Activated effector memory CD4-positive, alpha-beta T cell treated with anti-CD3 and anti-CD28 coated beads, Interleukin-2, amount 50 U/mL, for 16 hours (primary cell): ENCODE data around the gene EML4.

Experiments
- DNase-seq: peaks from one replicate; pipeline ENCODE4 v3.0.0-alpha.2; 2020

The EML4 gene

GRCh38 chr2:42197792-42198191 is 28.6 kb downstream of the EML4 start:
- DNase-seq: no peak

- DNase-seq: no peak
Measured at GRCh38 chr2:42198466-42198865, 29.3 kb downstream of the EML4 start.

- DNase-seq: no peak
Measured at GRCh38 chr2:42199002-42199401, 29.8 kb downstream of the EML4 start.

- no peak for DNase-seq
Measured at GRCh38 chr2:42199626-42200025, 30.5 kb downstream of the EML4 start.

GRCh38 chr2:42200926-42201855 is 32.0 kb downstream of the EML4 start:
- no peak for DNase-seq

- no peak for DNase-seq
Measured at GRCh38 chr2:42202634-42203008, 33.5 kb downstream of the EML4 start.

GRCh38 chr2:42203792-42204191 is 34.6 kb downstream of the EML4 start:
- no peak for DNase-seq

GRCh38 chr2:42205337-42205736 is 36.2 kb downstream of the EML4 start:
- no peak for DNase-seq

- no peak for DNase-seq
Measured at GRCh38 chr2:42207826-42208225, 38.7 kb downstream of the EML4 start.

GRCh38 chr2:42210203-42210602 is 41.0 kb downstream of the EML4 start:
- no peak for DNase-seq

GRCh38 chr2:42211291-42211690 is 42.1 kb downstream of the EML4 start:
- DNase-seq: no peak

- DNase-seq: no peak
Measured at GRCh38 chr2:42214669-42215068, 45.5 kb downstream of the EML4 start.

GRCh38 chr2:42216694-42217093 is 47.5 kb downstream of the EML4 start:
- no peak for DNase-seq

GRCh38 chr2:42217307-42217706 is 48.2 kb downstream of the EML4 start:
- DNase-seq: no peak

GRCh38 chr2:42217914-42218313 is 48.8 kb downstream of the EML4 start:
- no peak for DNase-seq

GRCh38 chr2:42218712-42219111 is 49.6 kb downstream of the EML4 start:
- DNase-seq: no peak

GRCh38 chr2:42219160-42219559 is 50.0 kb downstream of the EML4 start:
- no peak for DNase-seq

GRCh38 chr2:42220566-42220965 is 51.4 kb downstream of the EML4 start:
- DNase-seq: no peak

GRCh38 chr2:42223067-42223854 is 54.1 kb downstream of the EML4 start:
- no peak for DNase-seq

GRCh38 chr2:42223855-42224268 is 54.7 kb downstream of the EML4 start:
- no peak for DNase-seq

GRCh38 chr2:42224422-42225067 is 55.4 kb downstream of the EML4 start:
- no peak for DNase-seq

GRCh38 chr2:42225573-42225972 is 56.4 kb downstream of the EML4 start:
- DNase-seq: no peak

- DNase-seq: no peak
Measured at GRCh38 chr2:42227491-42227890, 58.3 kb downstream of the EML4 start.

- DNase-seq: no peak
Measured at GRCh38 chr2:42228101-42228500, 58.9 kb downstream of the EML4 start.
